H1 (cell line): ENCODE measurements around the gene MRPS9. TPM values are rescaled to one million over a fixed set of nuclear protein-coding genes. Genes with fewer than 3 reads are reported as not detected.

ENCODE experiments used
- CTCF ChIA-PET: fragments of 300-600 bp; sonication (Branson Sonifier 250); formaldehyde crosslinking; loops from one replicate; lab custom pipeline; 2021; ENCODE audit not compliant: partially characterized antibody; lab: Charles Lee
- POLR2A ChIA-PET: fragments of 300-600 bp; sonication (Branson Sonifier 250); formaldehyde crosslinking; loops from one replicate; lab custom pipeline; 2021; ENCODE audit warnings: inconsistent platforms; ENCODE audit not compliant: partially characterized antibody; lab: Charles Lee
- DNase-seq, 2 experiments: peaks; one replicate each; pipeline versions ENCODE4 v3.0.0 to v3.0.0-alpha.2; 2010 to 2022; ENCODE audit warnings: low spot score in 2 of 2, low read depth in 1 of 2, mixed read lengths in 1 of 2
- FAIRE-seq: peaks from 2 replicates; lab custom pipeline; 2011; peaks lifted over from hg19 to GRCh38; lab: Jason Lieb, UNC
- H2AFZ ChIP-seq: 2 replicates; pipeline ENCODE4 v1.8.1; 2012; ENCODE audit warnings: low read length, inconsistent platforms
- H2AK5ac ChIP-seq: 2 replicates; pipeline ENCODE4 v1.6.1; 2013; ENCODE audit warnings: low read depth, low read length
- H2BK120ac ChIP-seq: replicated peaks from 2 replicates; pipeline ENCODE3; 2013; ENCODE audit warnings: low read depth, low read length, inconsistent platforms
- H2BK12ac ChIP-seq: 2 replicates; pipeline ENCODE4 v1.6.1; 2013; ENCODE audit warnings: low read depth, low read length
- H2BK15ac ChIP-seq: 2 replicates; pipeline ENCODE4 v1.6.1; 2013; ENCODE audit warnings: low read length
- H2BK20ac ChIP-seq: 2 replicates; pipeline ENCODE4 v1.6.1; 2013; ENCODE audit warnings: low read length
- H2BK5ac ChIP-seq: 2 replicates; pipeline ENCODE4 v1.6.1; 2013; ENCODE audit warnings: low read depth, low read length
- H3K14ac ChIP-seq: 2 replicates; pipeline ENCODE4 v1.6.1; 2013; ENCODE audit warnings: inconsistent platforms; ENCODE audit not compliant: insufficient read length
- H3K18ac ChIP-seq: 2 replicates; pipeline ENCODE4 v1.6.1; 2013; ENCODE audit warnings: low read length; ENCODE audit errors: extremely low read depth
- H3K23ac ChIP-seq: 2 replicates; pipeline ENCODE4 v1.6.1; 2013; ENCODE audit warnings: inconsistent platforms; ENCODE audit not compliant: insufficient read length
- H3K23me2 ChIP-seq: 2 replicates; pipeline ENCODE4 v1.6.1; 2013; ENCODE audit warnings: low read depth, low read length
- H3K27ac ChIP-seq: 2 replicates; pipeline ENCODE4 v1.6.1; 2011; ENCODE audit warnings: low read depth, low read length, inconsistent platforms
- H3K27me3 ChIP-seq, 4 experiments: replicated peaks in 1 of 4; 1 replicate in 1 of 4; 2 replicates in 3 of 4; pipeline versions ENCODE4 v1.6.1 to v1.8.1; 2011 to 2013; ENCODE audit warnings: low read length in 3 of 4, mild to moderate bottlenecking in 3 of 4, inconsistent platforms in 2 of 4, mixed read lengths in 2 of 4, moderate library complexity in 1 of 4; ENCODE audit not compliant: control insufficient read depth in 3 of 4, insufficient read depth in 3 of 4; ENCODE audit errors: extremely low read depth in 1 of 4
- H3K36me3 ChIP-seq, 4 experiments: 2 replicates each; pipeline versions ENCODE4 v1.6.1 to v1.8.1; 2011 to 2013; ENCODE audit warnings: mild to moderate bottlenecking in 4 of 4, low read length in 3 of 4, moderate library complexity in 2 of 4, control low read depth in 1 of 4, inconsistent platforms in 1 of 4; ENCODE audit not compliant: insufficient read depth in 4 of 4, control insufficient read depth in 2 of 4
- H3K4ac ChIP-seq: replicated peaks from 2 replicates; pipeline ENCODE3; 2013; ENCODE audit warnings: low read length, low read depth, mixed read lengths, inconsistent platforms; ENCODE audit not compliant: insufficient read length
- H3K4me1 ChIP-seq, 4 experiments: replicated peaks in 1 of 4; 1 replicate in 1 of 4; 2 replicates in 3 of 4; pipeline versions ENCODE4 v1.6.1 to v1.8.1; 2011 to 2013; ENCODE audit warnings: low read length in 3 of 4, inconsistent platforms in 2 of 4, mixed read lengths in 1 of 4; ENCODE audit not compliant: insufficient read depth in 4 of 4, control insufficient read depth in 3 of 4
- H3K4me2 ChIP-seq, 2 experiments: 2 replicates each; pipeline versions ENCODE4 v1.6.1 to v1.8.1; 2011 to 2013; ENCODE audit warnings: low read depth in 2 of 2, low read length in 2 of 2, control low read depth in 1 of 2, inconsistent platforms in 1 of 2, mild to moderate bottlenecking in 1 of 2; ENCODE audit not compliant: insufficient read depth in 1 of 2
- H3K4me3 ChIP-seq, 4 experiments: fragments of 200-600, 300-600 bp in 1 of 4; sonication (generic), shearing (Covaris generic), sonication (Bioruptor Twin) in 1 of 4; 2 replicates each; pipeline versions ENCODE4 v1.5.1 to v1.8.1; 2011 to 2016; ENCODE audit warnings: low read length in 4 of 4, low read depth in 3 of 4, control low read depth in 2 of 4, inconsistent platforms in 2 of 4, mild to moderate bottlenecking in 2 of 4, mixed read lengths in 1 of 4, moderate library complexity in 1 of 4; ENCODE audit not compliant: insufficient read depth in 2 of 4; ENCODE audit errors: extremely low read depth in 1 of 4
- H3K56ac ChIP-seq: replicated peaks from 2 replicates; pipeline ENCODE3; 2013; ENCODE audit warnings: low read depth, mild to moderate bottlenecking, mixed read lengths, low read length, inconsistent platforms; ENCODE audit not compliant: insufficient read length
- H3K79me1 ChIP-seq: 2 replicates; pipeline ENCODE4 v1.6.1; 2013; ENCODE audit warnings: low read depth, low read length, control low read depth
- H3K79me2 ChIP-seq, 2 experiments: 2 replicates each; pipeline versions ENCODE4 v1.6.1 to v1.8.1; 2012 to 2013; ENCODE audit warnings: low read length in 2 of 2, mild to moderate bottlenecking in 2 of 2, inconsistent platforms in 1 of 2; ENCODE audit not compliant: insufficient read depth in 2 of 2, control insufficient read depth in 1 of 2
- H3K9ac ChIP-seq, 4 experiments: replicated peaks in 1 of 4; 1 replicate in 1 of 4; 2 replicates in 3 of 4; pipeline versions ENCODE4 v1.6.1 to v1.8.1; 2011 to 2013; ENCODE audit warnings: low read depth in 3 of 4, low read length in 3 of 4, control low read depth in 2 of 4, mild to moderate bottlenecking in 2 of 4, moderate library complexity in 2 of 4, inconsistent platforms in 1 of 4; ENCODE audit errors: extremely low read depth in 1 of 4
- H3K9me3 ChIP-seq, 2 experiments: 2 replicates each; pipeline versions ENCODE4 v1.6.1 to v1.8.1; 2012 to 2013; ENCODE audit warnings: mild to moderate bottlenecking in 2 of 2, moderate library complexity in 2 of 2, control low read depth in 1 of 2, inconsistent platforms in 1 of 2, low read depth in 1 of 2, low read length in 1 of 2, mixed read lengths in 1 of 2; ENCODE audit not compliant: insufficient read depth in 2 of 2
- H4K20me1 ChIP-seq, 2 experiments: replicated peaks in 1 of 2; 2 replicates each; pipeline versions ENCODE3 to v1.8.1; 2011 to 2013; ENCODE audit warnings: inconsistent platforms in 2 of 2, low read length in 2 of 2, mild to moderate bottlenecking in 1 of 2; ENCODE audit not compliant: insufficient read depth in 2 of 2, control insufficient read depth in 1 of 2
- H4K5ac ChIP-seq: 2 replicates; pipeline ENCODE4 v1.6.1; 2013; ENCODE audit warnings: low read length, low read depth, mixed read lengths, inconsistent platforms; ENCODE audit not compliant: insufficient read length
- H4K8ac ChIP-seq: 2 replicates; pipeline ENCODE4 v1.8.0; 2013; ENCODE audit warnings: mild to moderate bottlenecking, moderate library complexity, low read length, inconsistent platforms; ENCODE audit not compliant: insufficient read depth; ENCODE audit errors: extremely low read depth
- H4K91ac ChIP-seq: replicated peaks from 2 replicates; pipeline ENCODE3; 2013; ENCODE audit warnings: low read length, mixed read lengths, inconsistent platforms; ENCODE audit not compliant: insufficient read length
- CREB1 ChIP-seq: IDR thresholded peaks from 2 replicates; pipeline ENCODE4 v1.6.1; 2012; ENCODE audit warnings: inconsistent platforms
- EP300 ChIP-seq, 2 experiments: IDR thresholded peaks; 1 replicate in 1 of 2; 2 replicates in 1 of 2; pipeline ENCODE4 v1.6.1; 2011 to 2012; ENCODE audit warnings: low read depth in 2 of 2, low read length in 2 of 2, mild to moderate bottlenecking in 2 of 2, borderline replicate concordance in 1 of 2, inconsistent platforms in 1 of 2, moderate library complexity in 1 of 2
- FOSL1 ChIP-seq: IDR thresholded peaks from 2 replicates; pipeline ENCODE4 v1.6.1; 2011; ENCODE audit warnings: mild to moderate bottlenecking, low read depth, low read length, moderate library complexity; ENCODE audit not compliant: insufficient read depth
- GTF2F1 ChIP-seq: IDR thresholded peaks from 2 replicates; pipeline ENCODE4 v1.6.1; 2012; ENCODE audit warnings: low read depth, low read length, improper control_type of control experiment, borderline replicate concordance
- MAFK ChIP-seq: IDR thresholded peaks from 2 replicates; pipeline ENCODE4 v1.6.1; 2012; ENCODE audit warnings: low read depth, mild to moderate bottlenecking, improper control_type of control experiment, low read length
- PHF8 ChIP-seq: fragments of 200-600 bp; sonication (generic); conservative IDR thresholded peaks from 2 replicates; pipeline ENCODE4 v1.7.1; 2012; ENCODE audit warnings: low read depth, mild to moderate bottlenecking, inconsistent platforms, low read length, moderate library complexity
- POU5F1 ChIP-seq: IDR thresholded peaks from 2 replicates; pipeline ENCODE4 v1.6.1; 2011; ENCODE audit warnings: low read depth, mild to moderate bottlenecking, low read length, moderate library complexity
- SAP30 ChIP-seq: fragments of 300-600 bp; sonication (generic); IDR thresholded peaks from 2 replicates; pipeline ENCODE4 v1.7.1; 2012; ENCODE audit warnings: low read length, moderate library complexity, mild to moderate bottlenecking, inconsistent platforms; ENCODE audit not compliant: insufficient read depth, insufficient replicate concordance
- SP2 ChIP-seq: IDR thresholded peaks from 2 replicates; pipeline ENCODE4 v1.6.1; 2012; ENCODE audit warnings: mild to moderate bottlenecking, low read length, inconsistent platforms
- SUZ12 ChIP-seq: fragments of 200-600 bp; sonication (generic); IDR thresholded peaks from 2 replicates; pipeline ENCODE4 v1.6.1; 2012; ENCODE audit warnings: mild to moderate bottlenecking, inconsistent platforms, low read length, moderate library complexity, mixed read lengths
- USF2 ChIP-seq: IDR thresholded peaks from 2 replicates; pipeline ENCODE4 v1.6.1; 2011; ENCODE audit warnings: low read length, improper control_type of control experiment
- WGBS, 2 experiments: shearing (Covaris generic) in 1 of 2; methylation state at CpG; one replicate each; pipeline versions ENCODE4 v1.1.6 to v1.1.7; 2013 to 2015; ENCODE audit warnings: low lambda C conversion rate in 2 of 2, mixed read lengths in 2 of 2, inconsistent platforms in 1 of 2, low coverage in 1 of 2, missing lambda C conversion rate in 1 of 2; ENCODE audit not compliant: insufficient replicate concordance in 2 of 2, insufficient coverage in 1 of 2, insufficient read length in 1 of 2; ENCODE audit errors: extremely low coverage in 1 of 2, missing lambda C conversion rate in 1 of 2; 5-methylcytosine and 5-hydroxymethylcytosine counted together
- polyA plus RNA-seq, 7 experiments: library from polyadenylated mRNA; depleted of rRNA in 3 of 7; stranded (reverse) in 5 of 7; unstranded in 2 of 7; fragments of >200 nt in 5 of 7; fragments of 200-250 nt in 2 of 7; gene quantifications; 1 replicate in 5 of 7; 2 replicates in 1 of 7; 4 replicates in 1 of 7; pipeline versions ENCODE4 v1.2.1 to v1.2.3, GENCODE V29; 2011 to 2013; ENCODE audit warnings: missing spikeins in 2 of 7, mixed read lengths in 2 of 7
- total RNA-seq: library from RNA; stranded (reverse); fragmentation: NEBNext Ultra II Directional; extraction: Animal tissue kit (Norgen Biotek cat#: 25700); gene quantifications from 2 replicates; pipeline ENCODE4 v1.2.1, GENCODE V29; 2021

The MRPS9 gene
- total and polyA plus RNA-seq, 2 of the 8 experiments (the other 6 are each of a cell fraction or from before 2014, with no cell fraction given) = 36.2 to 71.0 TPM

DNA sequence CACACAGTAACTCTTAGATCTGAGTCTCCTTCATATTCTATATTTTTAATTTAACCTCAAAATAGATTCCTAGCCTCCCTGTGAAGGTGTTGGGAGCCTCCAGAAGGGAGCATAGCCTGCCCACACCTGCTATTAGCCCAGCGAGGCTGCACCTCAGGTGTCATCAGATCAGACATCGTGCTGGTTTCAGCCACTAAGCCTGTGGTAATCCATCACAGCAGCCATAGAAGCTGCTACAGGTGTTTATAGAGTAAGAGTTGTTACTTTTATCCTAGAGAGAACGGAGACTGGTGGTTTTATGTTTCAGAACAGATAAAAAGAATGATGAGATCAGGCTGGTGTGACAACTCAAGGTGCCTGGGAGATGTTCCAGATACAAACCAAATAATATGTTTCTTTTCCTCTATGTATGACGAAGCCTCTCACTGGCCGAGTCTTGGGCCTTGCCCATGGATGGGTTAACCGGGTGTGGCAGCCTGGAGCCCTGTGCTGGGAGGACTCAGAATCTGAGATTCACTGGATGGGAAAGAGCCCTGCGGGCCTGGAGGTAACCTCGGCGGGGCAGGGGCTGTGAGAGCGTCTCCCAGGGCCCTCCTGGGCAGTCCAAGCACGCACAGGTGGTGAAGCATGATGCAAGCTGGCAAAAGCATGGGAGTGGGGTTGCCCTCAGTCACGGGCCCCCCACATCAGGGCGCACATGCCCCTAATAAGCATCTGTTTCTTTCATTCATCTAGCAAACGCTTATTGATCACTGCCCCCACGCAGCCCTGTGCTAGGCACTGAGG is 73.7 kb downstream of the MRPS9 start:
- Histone ChIP-seq H3K36me3 (no peaks in the 10 kb centered on the region), H3K14ac (no peak overlapping the region), H3K27me3 (no peaks in the 10 kb centered on the region; a peak in 1 of 7 replicates), H2AFZ (no peak overlapping the region), H3K56ac (no peak overlapping the region), H2AK5ac (no peak overlapping the region), H2BK20ac (no peak overlapping the region), H3K23me2 (no peaks in the 10 kb centered on the region), H4K20me1 (no peaks in the 10 kb centered on the region), H3K79me2 (no peaks in the 10 kb centered on the region), H3K4me1 (peaks cover 0 to 2% (median 0%) of the 10 kb centered on the region in 4 experiments; a peak in 1 of 7 replicates), H3K27ac (no peak overlapping the region), H4K5ac (no peak overlapping the region), H3K18ac (no peak overlapping the region), H3K4me2 (no peak overlapping the region), H3K4ac (no peak overlapping the region), H4K8ac (no peak overlapping the region), H2BK120ac (no peak overlapping the region), H3K9me3 (no peaks in the 10 kb centered on the region), H3K4me3 (no peak overlapping the region), H2BK12ac (no peak overlapping the region), H4K91ac (no peak overlapping the region), H3K79me1 (no peaks in the 10 kb centered on the region), H3K9ac (no peak overlapping the region), H3K23ac (no peak overlapping the region), H2BK15ac (no peak overlapping the region), H2BK5ac (no peak overlapping the region)
- no peak for FAIRE-seq
- ChIA-PET CTCF (interaction anchor here (0.6 to 14.4 kb wide), 6 partner anchors 9 to 216 kb away, joined by 3 to 541 read pairs (median 4); partner anchors contain the start of gene GPR45), POLR2A (interaction anchor here (1.5 kb wide), 1 partner anchor 9 kb away, joined by 4 read pairs; no protein-coding TSS in a partner anchor)
- WGBS, 2 experiments = 88% methylated on average over 15 of the region's 15 CpGs; no CpG with 5 or more reads in 1 of the 2 experiments
- DNase-seq = no peak
- no peak for TF ChIP-seq CREB1
- TF ChIP-seq GTF2F1 = no peak
- TF ChIP-seq SUZ12 = no peak
- TF ChIP-seq PHF8 = no peak
- no peak for TF ChIP-seq MAFK
- TF ChIP-seq POU5F1 = no peak
- TF ChIP-seq EP300 (IDR thresholded peaks at IDR 0.05; ENCODE audit: borderline replicate concordance in 1 of 2, low read depth in 2 of 2, low read length in 2 of 2) = no peak
- TF ChIP-seq FOSL1 = no peak
- no peak for TF ChIP-seq SAP30
- no peak for TF ChIP-seq USF2
- TF ChIP-seq SP2 = no peak
